Smooth muscle cell of trachea (primary cell): ENCODE data around the gene GPC2. TPM values are rescaled to one million over a fixed set of nuclear protein-coding genes. Genes with fewer than 3 reads are reported as not detected.

Experiments used
- total RNA-seq: library from RNA; depleted of rRNA; stranded (reverse); fragments of >200 nt; gene quantifications from 2 replicates; pipeline ENCODE4 v1.2.1, GENCODE V29; 2014

GPC2 gene
- 1.8 and 2.6 TPM in 2 replicates for total RNA-seq

DNA sequence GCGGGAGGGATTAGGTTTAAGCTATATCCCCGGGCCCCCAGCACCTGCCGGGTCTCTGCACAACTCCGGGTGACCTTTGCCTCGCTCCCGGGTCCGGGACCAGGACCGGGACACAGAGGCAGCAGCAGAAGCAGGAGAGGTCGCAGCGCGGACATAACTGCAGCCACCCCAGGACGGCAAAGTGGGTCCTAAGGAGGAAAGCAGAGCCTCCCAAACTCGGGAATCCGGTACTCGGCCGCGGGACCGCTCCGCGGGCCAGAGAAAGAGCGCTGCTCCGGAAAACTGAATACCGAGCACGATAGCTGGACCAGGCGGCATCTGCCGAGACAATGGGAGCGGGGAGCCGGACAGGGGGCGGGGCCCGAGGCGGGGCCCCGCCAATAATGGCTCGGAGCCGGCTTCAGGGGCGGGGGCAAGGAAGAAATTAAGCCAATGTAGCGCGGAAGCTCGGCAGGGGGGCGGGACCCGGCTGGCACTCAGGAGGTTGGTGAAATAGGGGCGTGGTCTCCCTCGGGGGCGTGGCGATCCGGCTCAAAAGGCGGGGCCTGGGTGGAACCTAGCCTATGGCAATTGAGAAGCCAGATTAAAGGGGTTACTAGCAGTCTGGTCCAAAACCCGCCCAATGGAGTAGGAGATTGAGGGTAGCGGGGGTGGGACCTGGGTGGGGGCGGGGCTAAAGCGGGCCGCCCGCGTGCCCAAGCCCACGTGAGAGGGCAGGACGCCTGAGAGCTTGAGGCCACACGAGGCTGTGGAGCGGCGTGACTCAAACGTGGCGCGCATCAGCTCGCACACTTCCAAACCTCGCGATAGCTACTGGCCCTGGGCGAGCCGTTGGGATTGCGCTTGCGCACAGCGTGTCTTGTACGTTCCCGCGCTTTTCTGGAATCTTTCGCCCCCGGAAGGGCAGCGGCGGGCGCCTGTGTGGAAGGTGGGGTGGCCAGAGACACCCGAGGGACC is at the start of gene GPC2, which contains the start of gene STAG3:
Gene GPC2, minus strand, starts transcription at position 337 of the 957 bp plus-strand sequence. Its CDS starts 182 bp downstream, at position 155.
Gene STAG3, plus strand, starts transcription at position 874 of the 957 bp plus-strand sequence. CDS start 2,639 bp downstream, outside the sequence.

GRCh38 chr7:100219801-100220585 is 42.8 kb upstream of the GPC2 start, which contains the start of gene PVRIG:
PVRIG (plus strand) TSS chr7:100219949; CDS start chr7:100219971, 22 bp downstream.

DNA sequence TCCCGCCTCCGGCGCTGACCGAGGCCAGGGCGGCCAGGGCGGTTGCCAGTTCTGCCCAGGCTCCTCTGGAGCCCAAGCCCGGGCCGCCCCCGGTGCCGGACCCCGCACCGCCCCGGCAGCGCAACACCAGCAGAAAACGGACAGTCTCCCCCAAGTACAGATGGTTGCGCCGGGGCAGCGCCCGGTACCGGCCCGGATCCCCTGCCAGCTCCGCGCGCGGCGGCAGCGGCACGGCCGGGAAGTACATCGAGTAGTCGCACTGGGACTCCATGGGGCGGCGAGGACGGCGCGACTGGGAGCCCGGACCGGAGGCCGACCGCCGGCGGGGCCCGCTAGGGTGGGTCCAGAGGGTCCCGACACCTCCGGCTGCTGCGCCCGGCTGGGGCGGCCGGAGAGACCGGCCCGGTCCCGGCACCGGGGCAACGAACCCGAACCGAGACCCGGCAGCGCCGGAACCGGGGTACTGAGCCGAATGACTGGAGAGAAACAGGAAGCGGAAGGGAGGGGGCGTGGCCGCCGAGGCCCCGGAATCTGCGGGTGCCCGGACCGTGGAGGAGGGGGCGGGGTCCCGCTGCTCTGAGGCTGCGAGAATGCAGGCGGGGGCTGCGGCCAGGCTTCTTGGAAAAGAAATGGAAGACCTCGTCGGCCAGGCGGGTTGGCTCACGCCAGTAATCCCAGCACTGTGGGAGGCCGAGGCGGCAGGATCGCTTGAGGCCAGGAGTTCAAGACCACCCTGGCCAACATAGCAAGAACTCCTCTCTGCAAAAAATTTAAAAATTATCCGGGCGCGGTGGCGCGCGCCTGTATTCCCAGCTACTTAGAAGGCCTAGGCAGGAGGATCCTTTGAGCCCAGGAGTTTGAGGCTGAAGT is 18.7 kb downstream of the GPC2 start, which contains the start of gene TRAPPC14:
Gene TRAPPC14, minus strand, starts transcription at position 495 of the 870 bp plus-strand sequence. Its CDS starts 224 bp downstream, at position 271.

GRCh38 chr7:100148559-100149328 is 28.4 kb downstream of the GPC2 start, which contains the start of gene LAMTOR4:
LAMTOR4 (plus strand) TSS chr7:100148918; CDS start chr7:100148973, 55 bp downstream.

DNA sequence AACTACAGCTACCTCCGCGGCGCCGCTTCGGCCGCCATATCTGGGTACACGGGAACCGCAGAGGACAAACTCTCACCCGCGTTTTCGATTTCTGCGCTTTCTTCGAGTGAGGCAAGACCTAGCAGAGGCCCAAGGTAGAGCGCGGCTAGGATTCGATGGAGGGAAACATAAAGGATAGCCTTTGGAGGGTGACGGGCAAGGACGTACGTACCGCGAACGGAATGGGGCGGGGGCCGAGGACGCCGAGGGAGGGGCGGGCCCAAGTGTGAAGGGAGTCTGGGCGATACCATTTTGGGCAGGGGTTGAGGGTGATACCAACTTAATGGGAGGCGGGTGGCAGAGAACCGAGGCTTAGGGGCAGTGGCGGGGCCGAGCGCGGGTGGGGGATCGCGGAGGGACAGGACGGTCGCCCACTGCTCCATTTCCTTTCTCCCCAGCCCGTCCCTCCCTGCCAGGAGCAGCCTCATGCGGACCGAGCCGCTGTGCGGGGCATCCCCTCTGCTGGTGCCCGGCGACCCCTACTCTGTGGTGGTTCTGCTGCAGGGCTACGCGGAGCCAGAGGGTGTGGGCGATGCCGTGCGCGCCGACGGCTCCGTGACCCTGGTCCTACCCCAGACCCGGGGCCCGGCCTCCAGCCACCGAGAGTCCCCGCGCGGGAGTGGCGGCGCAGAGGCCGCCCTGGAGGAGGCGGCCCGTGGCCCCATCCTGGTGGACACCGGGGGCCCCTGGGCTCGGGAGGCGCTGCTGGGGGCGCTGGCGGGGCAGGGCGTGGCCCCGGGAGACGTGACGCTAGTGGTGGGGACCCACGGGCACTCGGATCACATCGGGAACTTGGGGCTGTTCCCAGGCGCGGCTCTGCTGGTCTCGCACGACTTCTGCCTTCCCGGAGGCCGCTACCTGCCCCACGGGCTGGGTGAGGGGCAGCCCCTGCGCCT is 50.0 kb downstream of the GPC2 start, which contains the start of gene MBLAC1:
Gene MBLAC1, plus strand, starts transcription at position 37 of the 935 bp plus-strand sequence. Its CDS starts 429 bp downstream, at position 466.

Other genes with a start within 250 kb of the GPC2 start
- not detected in 2 replicates for gene GJC3, start 247.8 kb downstream of the GPC2 start, total RNA-seq
- not detected in 2 replicates for gene AZGP1, start 201.3 kb downstream of the GPC2 start, total RNA-seq
- 44.7 and 48.1 TPM in 2 replicates for gene ZKSCAN1, start 161.8 kb downstream of the GPC2 start, total RNA-seq
- 10.2 and 13.9 TPM in 2 replicates for gene ZSCAN21, start 127.6 kb downstream of the GPC2 start, total RNA-seq
- 24.9 and 32.3 TPM in 2 replicates for gene ZNF3, start 95.7 kb downstream of the GPC2 start, total RNA-seq
- gene COPS6, start 88.4 kb downstream of the GPC2 start, total RNA-seq: 74.6 and 113 TPM in 2 replicates
- gene MCM7, start 76.0 kb downstream of the GPC2 start, total RNA-seq: 16.7 and 118 TPM in 2 replicates
- 33.2 and 53.1 TPM in 2 replicates for gene AP4M1, start 75.7 kb downstream of the GPC2 start, total RNA-seq
- 65.5 and 69.7 TPM in 2 replicates for gene TAF6, start 58.0 kb downstream of the GPC2 start, total RNA-seq
- 31.3 and 37.7 TPM in 2 replicates for gene CNPY4, start 57.7 kb downstream of the GPC2 start, total RNA-seq
- 2.5 and 3.6 TPM in 2 replicates for gene MBLAC1, start 50.4 kb downstream of the GPC2 start, total RNA-seq
- gene LAMTOR4, start 28.5 kb downstream of the GPC2 start, total RNA-seq: 59.9 and 108 TPM in 2 replicates
- 4.8 and 7.1 TPM in 2 replicates for gene TRAPPC14, start 18.7 kb downstream of the GPC2 start, total RNA-seq
- 4.1 and 12.7 TPM in 2 replicates for gene GAL3ST4, start 8.8 kb downstream of the GPC2 start, total RNA-seq
- 0.66 and 1.6 TPM in 2 replicates for gene STAG3, start 537 bp upstream of the GPC2 start, total RNA-seq
- 0.17 TPM in 1 of 2 replicates, not detected in the other for gene PVRIG, start 42.6 kb upstream of the GPC2 start, total RNA-seq
- gene SPDYE3, start 130.3 kb upstream of the GPC2 start, total RNA-seq: not detected in 2 replicates
- gene PILRB, start 180.7 kb upstream of the GPC2 start, total RNA-seq: 7.8 and 8.9 TPM in 2 replicates
- gene PILRA, start 196.1 kb upstream of the GPC2 start, total RNA-seq: 0.15 and 0.50 TPM in 2 replicates